ENCODE data around the gene ANKHD1. TPM values are rescaled to one million over a fixed set of nuclear protein-coding genes. Genes with fewer than 3 reads are reported as not detected.
A peak's percentile ranks its signal among the peaks of the same experiment; 100 is the strongest.

The ANKHD1 gene
- total and polyA plus RNA-seq, 2 donors from 2014 or later, result 26.4 to 130 TPM

GRCh38 chr5:140561753-140562523, 160.3 kb downstream of the ANKHD1 start:
- Histone ChIP-seq H3K4me1 (ENCODE audit: control insufficient read depth in 2 of 3, insufficient read depth in 2 of 3, low read depth in 1 of 3, low read length in 3 of 3) (peaks cover 0 to 22% (median 22%) of the 10 kb centered on the region in 3 donors), H3K9me3 (ENCODE audit: control insufficient read depth in 2 of 3, insufficient read depth in 1 of 3, low read length in 3 of 3) (no peaks in the 10 kb centered on the region), H3K4me3 (ENCODE audit: low read length in 3 of 3) (no peak overlapping the region), H3K27ac (ENCODE audit: low read depth in 2 of 2, low read length in 2 of 2) (no peak overlapping the region), H3K36me3 (ENCODE audit: control insufficient read depth in 2 of 3, insufficient read depth in 3 of 3, low read length in 3 of 3) (peaks cover 0 to 7% (median 4%) of the 10 kb centered on the region in 3 donors), H3K9ac (ENCODE audit: low read length in 3 of 3) (no peak overlapping the region), H3K27me3 (ENCODE audit: control insufficient read depth, insufficient read depth, low read length) (no peaks in the 10 kb centered on the region)
- TF ChIP-seq CTCF (IDR thresholded peaks at IDR 0.05; ENCODE audit: borderline replicate concordance, extremely low read depth, insufficient read depth), result no peak
- DNase-seq (peak in 1 of 5 donors; percentile 69), FAIRE-seq (no peak)
- intact Hi-C loops (cut with DNase I), result no loop called here

- peaks cover 0 to 16% (median 13%) of the 10 kb centered on the region in 3 donors for H3K36me3 ChIP-seq (ENCODE audit: control insufficient read depth in 2 of 3, insufficient read depth in 3 of 3, low read length in 3 of 3)
- no peak for FAIRE-seq
- H3K4me3 ChIP-seq (ENCODE audit: low read length in 3 of 3), result peak overlapping the region; percentile 83 to 96 (median 92)
- H3K4me1 ChIP-seq (ENCODE audit: control insufficient read depth in 2 of 3, insufficient read depth in 2 of 3, low read depth in 1 of 3, low read length in 3 of 3), result peaks cover 0 to 29% (median 17%) of the 10 kb centered on the region in 3 donors
- intact Hi-C loops (cut with DNase I), result no loop called here
- H3K9ac ChIP-seq (ENCODE audit: low read length in 3 of 3), result peak overlapping the region; percentile 59 to 97 (median 84)
- DNase-seq, result peak in 2 of 5 donors; percentile 54 to 79
- no peaks in the 10 kb centered on the region for H3K9me3 ChIP-seq (ENCODE audit: control insufficient read depth in 2 of 3, insufficient read depth in 1 of 3, low read length in 3 of 3)
- TF ChIP-seq CTCF (IDR thresholded peaks at IDR 0.05; ENCODE audit: borderline replicate concordance, extremely low read depth, insufficient read depth), result no peak
- no peaks in the 10 kb centered on the region for H3K27me3 ChIP-seq (ENCODE audit: control insufficient read depth, insufficient read depth, low read length)
- peak overlapping the region; percentile 97 to 98 for H3K27ac ChIP-seq (ENCODE audit: low read depth in 2 of 2, low read length in 2 of 2)
Measured at GRCh38 chr5:140563596-140563995, 162.0 kb downstream of the ANKHD1 start.

- peaks cover 0 to 31% (median 17%) of the 10 kb centered on the region in 3 donors for H3K4me1 ChIP-seq (ENCODE audit: control insufficient read depth in 2 of 3, insufficient read depth in 2 of 3, low read depth in 1 of 3, low read length in 3 of 3)
- intact Hi-C loops (cut with DNase I), result no loop called here
- H3K9me3 ChIP-seq (ENCODE audit: control insufficient read depth in 2 of 3, insufficient read depth in 1 of 3, low read length in 3 of 3), result no peaks in the 10 kb centered on the region
- H3K9ac ChIP-seq (ENCODE audit: low read length in 3 of 3), result peak within 1 kb of the TSS; percentile 84 to 97 (median 88)
- DNase-seq (peak; percentile 97 to 99 (median 98)), FAIRE-seq (peak; percentile 66)
- no peaks in the 10 kb centered on the region for H3K27me3 ChIP-seq (ENCODE audit: control insufficient read depth, insufficient read depth, low read length)
- H3K27ac ChIP-seq (ENCODE audit: low read depth in 2 of 2, low read length in 2 of 2), result peak within 1 kb of the TSS; percentile 97 to 98
- H3K36me3 ChIP-seq (ENCODE audit: control insufficient read depth in 2 of 3, insufficient read depth in 3 of 3, low read length in 3 of 3), result peaks cover 0 to 19% (median 13%) of the 10 kb centered on the region in 3 donors
- no peak for TF ChIP-seq CTCF (IDR thresholded peaks at IDR 0.05; ENCODE audit: borderline replicate concordance, extremely low read depth, insufficient read depth)
- H3K4me3 ChIP-seq (ENCODE audit: low read length in 3 of 3), result peak within 1 kb of the TSS; percentile 92 to 96 (median 95)
Measured at GRCh38 chr5:140564196-140565023, 162.8 kb downstream of the ANKHD1 start, which contains the start of the genes APBB3 and SLC35A4. Gene APBB3, minus strand, starts transcription at chr5:140564598. Its CDS starts 353 bp downstream, at chr5:140564245. Gene SLC35A4, plus strand, starts transcription at chr5:140564828. Its CDS starts 2,342 bp downstream, at chr5:140567170.
